Nephron progenitor cell (in vitro differentiated cells): ENCODE measurements around the gene IGLL5.

Source experiments
- DNase-seq: peaks from one replicate; pipeline ENCODE4 v3.0.0; 2021
- H3K27ac Mint-ChIP-seq: 2 replicates; pipeline ENCODE4 v1.8.0; 2021; ENCODE audit warnings: mild to moderate bottlenecking, moderate library complexity, mixed read lengths
- H3K27me3 Mint-ChIP-seq: 2 replicates; pipeline ENCODE4 v1.8.0; 2021; ENCODE audit warnings: mild to moderate bottlenecking, low read depth, mixed read lengths; ENCODE audit not compliant: poor library complexity
- H3K36me3 Mint-ChIP-seq: 2 replicates; pipeline ENCODE4 v1.8.0; 2021; ENCODE audit warnings: low read depth, mixed read lengths
- H3K4me1 Mint-ChIP-seq: 2 replicates; pipeline ENCODE4 v1.8.0; 2021; ENCODE audit warnings: mixed read lengths
- H3K4me3 Mint-ChIP-seq: 2 replicates; pipeline ENCODE4 v1.8.0; 2021; ENCODE audit warnings: mild to moderate bottlenecking, moderate library complexity, mixed read lengths
- H3K9me3 Mint-ChIP-seq: 2 replicates; pipeline ENCODE4 v1.8.0; 2021; ENCODE audit warnings: mild to moderate bottlenecking, moderate library complexity, mixed read lengths
- CTCF ChIP-seq: fragments of 200-600 bp; sonication (generic); IDR thresholded peaks from 2 replicates; pipeline ENCODE4 v1.5.0; 2021; ENCODE audit warnings: antibody characterized with exemption

Gene IGLL5

GRCh38 chr22:22842085-22842484 lies 45.5 kb upstream of the IGLL5 start:
- Mint-ChIP-seq H3K4me3 (no peak overlapping the region), H3K36me3 (no peaks in the 10 kb centered on the region), H3K27ac (no peak overlapping the region), H3K9me3 (no peaks in the 10 kb centered on the region), H3K4me1 (no peaks in the 10 kb centered on the region), H3K27me3 (peaks cover 64% of the 10 kb centered on the region)
- no peak for DNase-seq
- no peak for TF ChIP-seq CTCF

- Mint-ChIP-seq H3K4me3 (no peak overlapping the region), H3K4me1 (no peaks in the 10 kb centered on the region), H3K36me3 (no peaks in the 10 kb centered on the region), H3K9me3 (no peaks in the 10 kb centered on the region), H3K27me3 (peaks cover 73% of the 10 kb centered on the region), H3K27ac (no peak overlapping the region)
- TF ChIP-seq CTCF = no peak
- no peak for DNase-seq
These were observed 43.8 kb upstream of the IGLL5 start for GRCh38 chr22:22843848-22844247.

GRCh38 chr22:22847241-22847640 lies 40.4 kb upstream of the IGLL5 start:
- no peak for TF ChIP-seq CTCF
- peaks cover 76% of the 10 kb centered on the region for H3K27me3 Mint-ChIP-seq
- no peaks in the 10 kb centered on the region for H3K36me3 Mint-ChIP-seq
- no peaks in the 10 kb centered on the region for H3K4me1 Mint-ChIP-seq
- H3K27ac Mint-ChIP-seq = no peak overlapping the region
- DNase-seq = no peak
- H3K4me3 Mint-ChIP-seq = no peak overlapping the region
- H3K9me3 Mint-ChIP-seq = no peaks in the 10 kb centered on the region

- Mint-ChIP-seq H3K4me1 (no peaks in the 10 kb centered on the region), H3K36me3 (no peaks in the 10 kb centered on the region), H3K4me3 (no peak overlapping the region), H3K9me3 (no peaks in the 10 kb centered on the region), H3K27me3 (peaks cover 78% of the 10 kb centered on the region), H3K27ac (no peak overlapping the region)
- peak; percentile 92 for TF ChIP-seq CTCF
- DNase-seq = peak; percentile 79
These were observed 39.2 kb upstream of the IGLL5 start for GRCh38 chr22:22848364-22848866.

GRCh38 chr22:22849640-22850610 lies 37.7 kb upstream of the IGLL5 start:
- H3K27ac Mint-ChIP-seq = no peak overlapping the region

More at GRCh38 chr22:22849640-22850610, 37.7 kb upstream of the IGLL5 start:
- Mint-ChIP-seq H3K9me3 (no peaks in the 10 kb centered on the region), H3K27me3 (peaks cover 74% of the 10 kb centered on the region), H3K36me3 (no peaks in the 10 kb centered on the region), H3K4me1 (no peaks in the 10 kb centered on the region), H3K4me3 (no peak overlapping the region)
- DNase-seq = no peak
- no peak for TF ChIP-seq CTCF
